ENCODE results near the gene NCOA7. TPM values are rescaled to one million over a fixed set of nuclear protein-coding genes. Genes with fewer than 3 reads are reported as not detected.
A peak's percentile ranks its signal among the peaks of the same experiment; 100 is the strongest.

Gene NCOA7
- polyA plus RNA-seq (ENCODE audit: low read depth in 6 of 6) = 10 to 100 TPM in 1 of 6 donors, 1 to 10 TPM in 5; 1.6 to 10.9 (median 8.4) TPM

DNA sequence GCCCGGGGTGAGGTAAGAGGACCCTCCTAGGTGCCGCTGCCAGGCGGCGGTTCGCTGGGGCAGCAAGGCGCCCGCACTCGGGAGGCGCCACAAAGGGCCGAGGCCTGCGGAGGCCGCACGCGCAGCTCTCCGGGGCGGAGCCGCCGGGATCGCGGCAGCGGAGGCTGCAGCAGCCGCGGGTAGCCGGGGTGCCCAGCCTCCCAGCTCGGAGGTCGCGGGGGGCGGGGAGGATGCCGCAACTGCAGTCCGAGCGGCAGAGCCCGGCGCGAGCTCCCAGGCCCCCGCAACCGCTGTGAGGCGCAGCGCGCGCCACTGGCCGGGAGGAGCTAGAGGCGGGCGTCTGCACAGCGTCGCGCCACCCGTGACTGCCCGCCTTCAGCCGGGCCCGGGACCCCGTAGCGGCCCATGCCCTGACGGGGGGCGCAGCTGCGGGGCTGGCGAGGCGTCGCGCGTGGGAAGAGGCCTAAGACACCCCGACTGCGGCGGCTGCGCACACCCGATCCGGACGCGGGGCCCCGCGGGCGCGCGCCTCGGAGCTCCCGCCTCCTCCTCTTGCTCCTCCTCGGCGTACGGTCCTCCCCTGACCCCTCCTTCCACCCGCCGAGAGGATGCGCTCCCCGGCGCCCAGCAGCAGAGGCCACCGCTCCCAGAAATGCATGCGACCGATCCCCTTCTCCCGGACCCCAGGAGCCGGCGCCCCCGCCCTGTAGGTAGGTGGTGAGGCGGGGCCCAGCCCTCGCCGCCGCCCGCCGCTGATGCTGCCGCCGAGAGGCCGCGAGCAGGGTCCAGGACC is at the start of gene NCOA7:
Gene NCOA7 (plus strand): TSS at position 603 of the 793 bp plus-strand sequence. CDS start 24,395 bp downstream, outside the sequence.
- Mint-ChIP-seq H3K27me3 (peaks cover 0 to 3% (median 0%) of the 10 kb centered on the region in 3 donors), H3K4me3 (peak within 1 kb of the TSS; percentile 85 to 97 (median 93)), H3K9me3 (no peaks in the 10 kb centered on the region), H3K36me3 (no peaks in the 10 kb centered on the region), H3K27ac (peak within 1 kb of the TSS; percentile 81 to 98 (median 94)), H3K4me1 (peaks cover 21 to 27% (median 23%) of the 10 kb centered on the region in 3 donors)
- ATAC-seq (ENCODE audit: low read depth in 2 of 2) (peak; percentile 72 to 74), DNase-seq (peak; percentile 72)

DNA sequence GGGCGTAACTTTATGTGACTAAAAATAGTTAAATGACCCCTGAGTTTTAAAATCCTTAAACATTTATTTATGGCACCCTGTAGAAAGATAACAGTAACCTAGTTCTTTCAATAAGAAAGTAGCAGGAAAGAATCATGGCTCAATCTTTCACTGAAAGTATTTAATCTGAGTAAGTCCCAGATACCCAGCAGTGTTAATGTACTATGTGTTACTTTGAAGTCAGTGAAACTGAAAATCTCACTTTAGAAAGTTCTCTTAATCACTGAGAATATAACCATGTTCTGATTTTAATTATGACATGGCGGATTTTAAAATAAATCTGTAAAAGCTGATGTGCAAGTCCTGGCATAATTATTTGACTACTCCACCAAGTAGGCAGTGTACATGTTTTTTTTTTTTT is 49.4 kb upstream of the NCOA7 start:
- ATAC-seq (ENCODE audit: low read depth in 2 of 2) = no peak

GRCh38 chr6:125742024-125742423 is 48.7 kb upstream of the NCOA7 start:
- Mint-ChIP-seq H3K27ac (no peak overlapping the region), H3K9me3 (no peaks in the 10 kb centered on the region), H3K27me3 (peaks cover 13 to 24% (median 23%) of the 10 kb centered on the region in 3 donors), H3K36me3 (peaks cover 0 to 7% of the 10 kb centered on the region in 2 donors), H3K4me3 (no peak overlapping the region), H3K4me1 (peaks cover 5 to 12% (median 11%) of the 10 kb centered on the region in 3 donors)
- DNase-seq = no peak
- ATAC-seq (ENCODE audit: low read depth in 2 of 2) = no peak

More for the DNA sequence above, 49.4 kb upstream of the NCOA7 start:
- Mint-ChIP-seq H3K36me3 (no peaks in the 10 kb centered on the region), H3K9me3 (no peaks in the 10 kb centered on the region), H3K4me1 (peaks cover 0 to 5% (median 4%) of the 10 kb centered on the region in 3 donors), H3K27me3 (peaks cover 10 to 21% (median 18%) of the 10 kb centered on the region in 3 donors), H3K27ac (no peak overlapping the region), H3K4me3 (no peak overlapping the region)
- no peak for DNase-seq

GRCh38 chr6:125742464-125743120 is 48.2 kb upstream of the NCOA7 start:
- Mint-ChIP-seq H3K9me3 (no peaks in the 10 kb centered on the region), H3K27me3 (peaks cover 10 to 20% (median 18%) of the 10 kb centered on the region in 3 donors), H3K4me1 (peaks cover 10 to 12% (median 11%) of the 10 kb centered on the region in 3 donors), H3K27ac (no peak overlapping the region), H3K36me3 (peaks cover 0 to 8% of the 10 kb centered on the region in 2 donors), H3K4me3 (no peak overlapping the region)
- DNase-seq = no peak
- no peak for ATAC-seq (ENCODE audit: low read depth in 2 of 2)

DNA sequence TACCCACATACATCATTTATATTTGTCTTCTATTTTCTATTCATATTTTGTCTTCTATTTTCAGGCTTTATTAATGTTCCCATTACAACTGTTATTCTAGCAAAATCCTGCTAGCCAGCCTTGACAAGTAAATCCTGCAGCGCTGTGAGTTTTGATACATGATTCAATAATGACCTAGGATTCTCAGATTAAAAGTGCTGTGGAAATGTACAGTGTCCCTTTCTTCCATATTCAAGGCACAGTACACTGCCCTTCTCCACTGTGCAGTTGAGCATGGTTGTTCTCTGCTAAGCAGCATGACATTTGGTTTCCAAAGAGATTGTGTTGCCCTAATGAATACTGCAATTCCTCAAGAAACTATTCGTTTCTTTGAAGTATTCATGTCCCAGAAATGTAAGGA is 47.2 kb upstream of the NCOA7 start:
- Mint-ChIP-seq H3K9me3 (no peaks in the 10 kb centered on the region), H3K27ac (no peak overlapping the region), H3K36me3 (peaks cover 0 to 8% of the 10 kb centered on the region in 2 donors), H3K27me3 (peaks cover 5 to 16% (median 13%) of the 10 kb centered on the region in 3 donors), H3K4me3 (no peak overlapping the region), H3K4me1 (peaks cover 11 to 14% (median 12%) of the 10 kb centered on the region in 3 donors)
- no peak for DNase-seq
- no peak for ATAC-seq (ENCODE audit: low read depth in 2 of 2)

DNA sequence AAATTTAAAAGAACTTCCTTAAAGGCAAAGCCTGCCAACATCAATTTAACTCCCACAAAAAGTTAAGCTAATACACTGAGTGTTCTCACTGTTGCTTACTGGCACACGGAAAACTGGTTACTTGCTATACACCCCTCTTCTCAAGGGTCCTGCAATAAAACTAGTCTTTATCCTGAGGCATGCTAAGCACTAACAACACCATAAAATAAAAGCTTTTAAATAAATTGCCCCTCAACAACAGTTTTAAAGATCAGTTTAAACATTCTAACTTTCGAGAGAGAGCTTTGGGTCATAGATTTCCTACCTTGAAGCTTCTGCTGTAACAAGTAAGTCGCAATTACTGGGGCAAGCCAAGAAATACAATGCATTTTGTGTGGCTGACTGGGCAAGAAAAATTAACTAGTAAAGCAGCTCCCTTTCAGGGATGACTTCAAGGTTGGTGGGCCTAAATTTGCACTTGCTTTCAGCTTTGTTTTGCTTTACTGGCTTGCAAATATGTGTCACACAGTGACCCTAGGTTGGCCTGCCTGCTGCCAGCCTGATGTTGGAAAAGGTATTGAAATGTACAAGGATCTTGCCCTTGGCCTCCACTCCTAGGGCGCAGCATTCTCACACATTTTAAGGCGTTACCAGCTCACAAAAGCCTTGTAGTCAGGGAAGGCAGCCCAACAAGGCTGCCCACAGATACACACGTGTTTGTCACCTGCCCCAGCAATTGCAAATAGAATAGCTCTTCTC is 45.3 kb upstream of the NCOA7 start:
- peak overlapping the region in 2 of 6 donors; percentile 33 to 53 for H3K27ac Mint-ChIP-seq
- H3K4me3 Mint-ChIP-seq = peak overlapping the region in 3 of 8 donors; percentile 61 to 91 (median 91)
- peaks cover 19 to 27% (median 22%) of the 10 kb centered on the region in 3 donors for H3K4me1 Mint-ChIP-seq

GRCh38 chr6:125746019-125746414 is 44.7 kb upstream of the NCOA7 start:
- peak overlapping the region in 2 of 6 donors; percentile 33 to 80 for H3K27ac Mint-ChIP-seq
- peak overlapping the region; percentile 83 to 98 (median 92) for H3K4me3 Mint-ChIP-seq
- no peak for ATAC-seq (ENCODE audit: low read depth in 2 of 2)
- H3K27me3 Mint-ChIP-seq = peaks cover 9 to 29% (median 24%) of the 10 kb centered on the region in 3 donors
- peaks cover 0 to 8% of the 10 kb centered on the region in 2 donors for H3K36me3 Mint-ChIP-seq
- no peak for DNase-seq
- H3K9me3 Mint-ChIP-seq = no peaks in the 10 kb centered on the region
- H3K4me1 Mint-ChIP-seq = peaks cover 22 to 30% (median 26%) of the 10 kb centered on the region in 3 donors

More for the DNA sequence above, 45.3 kb upstream of the NCOA7 start:
- ATAC-seq (ENCODE audit: low read depth in 2 of 2) (no peak), DNase-seq (no peak)
- H3K27me3 Mint-ChIP-seq = peaks cover 6 to 23% (median 21%) of the 10 kb centered on the region in 3 donors
- H3K36me3 Mint-ChIP-seq = peaks cover 0 to 8% of the 10 kb centered on the region in 2 donors
- no peaks in the 10 kb centered on the region for H3K9me3 Mint-ChIP-seq

DNA sequence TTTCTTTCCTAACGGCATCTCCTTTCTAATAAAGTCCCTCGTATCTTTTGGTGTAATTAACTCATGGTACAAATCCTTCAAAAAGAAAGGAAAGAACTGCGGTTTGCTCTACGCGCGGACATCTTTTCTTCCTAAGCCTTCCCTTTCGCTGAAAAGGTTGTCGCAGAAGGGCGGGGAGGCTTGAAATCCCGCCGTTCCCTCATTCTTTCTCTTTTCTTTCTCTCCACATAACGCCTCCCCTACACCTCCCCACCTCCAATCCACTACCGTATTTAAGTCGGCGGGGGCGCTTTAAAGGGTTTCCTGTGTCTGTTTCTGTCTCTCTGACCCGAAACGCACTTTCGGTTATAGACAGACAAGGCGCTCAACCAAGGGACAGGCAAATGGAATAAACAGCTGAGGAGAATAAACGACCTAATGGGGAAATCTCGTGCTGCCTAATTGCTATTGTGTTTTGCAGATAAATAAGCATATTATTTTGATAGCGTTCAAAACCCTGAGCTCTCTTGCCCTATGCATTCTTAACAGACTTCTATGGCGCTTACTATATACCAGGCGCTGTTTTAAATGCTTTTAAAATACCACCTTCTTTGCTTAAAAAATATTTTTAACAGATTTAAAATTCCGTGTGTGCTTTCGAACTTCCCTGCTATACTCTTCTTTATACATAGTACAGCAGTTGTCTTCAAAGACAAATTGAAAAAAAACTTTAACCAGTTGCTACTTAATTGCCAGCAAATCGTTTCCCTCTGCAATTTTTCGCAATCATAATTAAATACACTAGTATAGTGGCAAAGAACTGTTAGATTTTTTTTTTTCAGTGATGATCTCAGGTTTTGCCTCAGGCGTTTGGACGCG is 43.8 kb upstream of the NCOA7 start:
- peak overlapping the region; percentile 83 to 98 (median 92) for H3K4me3 Mint-ChIP-seq
- peaks cover 9 to 29% (median 24%) of the 10 kb centered on the region in 3 donors for H3K27me3 Mint-ChIP-seq
- no peaks in the 10 kb centered on the region for H3K9me3 Mint-ChIP-seq
- H3K4me1 Mint-ChIP-seq = peaks cover 26 to 30% (median 26%) of the 10 kb centered on the region in 3 donors
- ATAC-seq (ENCODE audit: low read depth in 2 of 2) = peak; percentile 67 to 68
- peak; percentile 76 for DNase-seq
- H3K36me3 Mint-ChIP-seq = peaks cover 0 to 8% of the 10 kb centered on the region in 2 donors
- H3K27ac Mint-ChIP-seq = peak overlapping the region; percentile 66 to 94 (median 88)

DNA sequence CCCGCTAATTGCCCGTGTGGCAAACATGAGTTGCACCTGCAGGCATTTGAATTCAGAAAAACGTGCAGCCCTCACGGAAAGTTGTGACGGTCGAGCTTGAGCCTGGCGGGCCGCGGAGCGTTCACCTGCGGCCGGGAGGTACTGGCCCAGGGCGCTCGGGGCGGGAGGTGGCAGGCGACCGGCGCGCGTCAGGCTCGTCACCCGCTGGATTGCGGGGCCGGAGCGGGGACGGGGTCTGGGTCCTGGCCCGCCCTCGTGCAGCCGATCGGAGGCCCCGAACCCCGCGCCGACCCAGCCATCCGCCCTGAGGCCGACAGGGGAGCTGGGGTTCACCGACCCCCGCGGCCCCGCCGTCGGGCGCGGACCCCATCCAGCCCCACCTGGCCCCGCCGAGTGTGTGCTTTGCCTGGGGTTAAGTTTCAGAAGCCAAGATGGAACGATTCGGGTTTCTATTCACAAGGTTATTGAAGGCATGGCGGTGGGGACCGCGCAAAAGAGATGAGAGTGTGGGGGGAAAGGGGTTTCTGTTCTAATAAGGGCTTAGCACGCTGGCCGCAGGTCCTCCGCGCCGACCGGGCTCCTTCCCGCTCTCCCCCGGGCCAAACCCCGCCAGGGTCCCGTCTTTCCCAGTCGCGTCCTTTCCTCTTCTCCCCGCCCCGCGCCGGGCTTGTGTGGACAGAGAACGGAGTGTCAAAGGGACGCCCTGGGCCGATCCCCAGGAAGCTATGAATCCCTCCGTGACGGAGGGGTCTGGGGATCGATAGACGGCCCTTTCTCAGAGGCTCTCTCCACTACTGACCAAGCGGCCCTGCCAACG is 43.0 kb upstream of the NCOA7 start:
- no peaks in the 10 kb centered on the region for H3K9me3 Mint-ChIP-seq
- peaks cover 0 to 8% of the 10 kb centered on the region in 2 donors for H3K36me3 Mint-ChIP-seq
- ATAC-seq (ENCODE audit: low read depth in 2 of 2) (peak; percentile 6 to 28), DNase-seq (peak; percentile 62)
- peak overlapping the region; percentile 69 to 89 (median 79) for H3K27ac Mint-ChIP-seq
- H3K4me1 Mint-ChIP-seq = peaks cover 26 to 30% (median 26%) of the 10 kb centered on the region in 3 donors
- H3K4me3 Mint-ChIP-seq = peak overlapping the region; percentile 83 to 98 (median 92)
- H3K27me3 Mint-ChIP-seq = peaks cover 9 to 29% (median 24%) of the 10 kb centered on the region in 3 donors

- no peaks in the 10 kb centered on the region for H3K9me3 Mint-ChIP-seq
- ATAC-seq (ENCODE audit: low read depth in 2 of 2) (no peak), DNase-seq (peak; percentile 14)
- peaks cover 0 to 8% of the 10 kb centered on the region in 2 donors for H3K36me3 Mint-ChIP-seq
- peak overlapping the region in 5 of 6 donors; percentile 28 to 81 (median 57) for H3K27ac Mint-ChIP-seq
- peak overlapping the region; percentile 83 to 96 (median 91) for H3K4me3 Mint-ChIP-seq
- H3K27me3 Mint-ChIP-seq = peaks cover 9 to 29% (median 24%) of the 10 kb centered on the region in 3 donors
- H3K4me1 Mint-ChIP-seq = peaks cover 26 to 30% (median 26%) of the 10 kb centered on the region in 3 donors
Measured at GRCh38 chr6:125748406-125749172, 42.2 kb upstream of the NCOA7 start.

Data from naive B cell (primary cell).